ENCODE results near the gene HMGCR.

DNA sequence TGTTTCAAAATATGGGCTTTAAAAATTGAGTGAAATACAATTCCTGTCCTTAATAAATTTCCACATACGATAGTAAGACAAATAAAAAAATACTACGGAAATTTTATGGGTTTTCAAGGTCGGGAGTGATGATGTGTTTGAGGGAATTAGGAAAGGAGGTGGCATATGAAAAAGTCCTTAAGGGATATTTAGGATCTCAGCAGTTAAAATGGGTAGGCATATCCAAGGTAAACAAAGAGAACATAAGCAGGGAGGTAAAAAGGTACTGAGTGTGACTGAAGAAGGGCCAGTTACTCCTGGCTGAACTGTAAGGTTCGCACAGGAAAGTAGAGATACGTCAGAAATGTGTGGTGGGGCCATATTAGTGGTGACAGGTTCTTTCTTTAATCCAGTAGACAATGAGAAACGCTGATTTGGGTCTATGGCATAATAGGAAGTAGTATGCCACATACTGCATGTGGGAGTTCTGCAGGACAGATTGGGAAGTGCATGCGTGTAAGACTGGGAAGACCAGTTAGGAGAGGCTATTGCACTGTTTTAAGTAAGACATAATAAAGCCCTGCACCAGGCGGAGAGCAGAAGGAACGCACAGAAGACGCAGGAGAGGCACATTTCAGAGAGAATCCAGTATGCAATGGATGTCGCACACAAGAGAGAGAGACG is 937 bp upstream of the HMGCR start:
- TF ChIP-seq POLR2AphosphoS5 (IDR thresholded peaks at IDR 0.05; ENCODE audit: borderline replicate concordance, low read depth, low read length) (no peak), EZH2 (IDR thresholded peaks at IDR 0.05) (no peak), FOXP2 (optimal IDR thresholded peaks at IDR 0.05; ENCODE audit: control extremely low read depth, extremely low read length, insufficient read depth) (no peak)
